GM23248 (cell line): ENCODE data around the gene LCE6A.

ENCODE experiments used
- EZH2 ChIP-seq: fragments of 200-600 bp; sonication (generic); IDR thresholded peaks from 2 replicates; pipeline ENCODE4 v1.6.1; 2018; ENCODE audit warnings: antibody characterized with exemption, mild to moderate bottlenecking; ENCODE audit not compliant: insufficient read depth, poor library complexity, severe bottlenecking
- EZH2phosphoT487 ChIP-seq: fragments of 200-600 bp; sonication (generic); IDR thresholded peaks from 2 replicates; pipeline ENCODE4 v1.6.1; 2018; ENCODE audit warnings: antibody characterized with exemption, moderate library complexity, mild to moderate bottlenecking, low read depth; ENCODE audit not compliant: insufficient read depth

- TF ChIP-seq EZH2 (no peak), EZH2phosphoT487 (no peak)
Measured at GRCh38 chr1:152864443-152864842, 21.8 kb downstream of the LCE6A start.
